ENCODE results near the gene NUBPL. TPM values are rescaled to one million over a fixed set of nuclear protein-coding genes. Genes with fewer than 3 reads are reported as not detected.
"Not testable (repeated sequence)": the region's sequence is repeated elsewhere in the genome, so short reads cannot be mapped to it uniquely, and the experiment has no call there.

The NUBPL gene
- total RNA-seq, 1 donor: 10.5 TPM

DNA sequence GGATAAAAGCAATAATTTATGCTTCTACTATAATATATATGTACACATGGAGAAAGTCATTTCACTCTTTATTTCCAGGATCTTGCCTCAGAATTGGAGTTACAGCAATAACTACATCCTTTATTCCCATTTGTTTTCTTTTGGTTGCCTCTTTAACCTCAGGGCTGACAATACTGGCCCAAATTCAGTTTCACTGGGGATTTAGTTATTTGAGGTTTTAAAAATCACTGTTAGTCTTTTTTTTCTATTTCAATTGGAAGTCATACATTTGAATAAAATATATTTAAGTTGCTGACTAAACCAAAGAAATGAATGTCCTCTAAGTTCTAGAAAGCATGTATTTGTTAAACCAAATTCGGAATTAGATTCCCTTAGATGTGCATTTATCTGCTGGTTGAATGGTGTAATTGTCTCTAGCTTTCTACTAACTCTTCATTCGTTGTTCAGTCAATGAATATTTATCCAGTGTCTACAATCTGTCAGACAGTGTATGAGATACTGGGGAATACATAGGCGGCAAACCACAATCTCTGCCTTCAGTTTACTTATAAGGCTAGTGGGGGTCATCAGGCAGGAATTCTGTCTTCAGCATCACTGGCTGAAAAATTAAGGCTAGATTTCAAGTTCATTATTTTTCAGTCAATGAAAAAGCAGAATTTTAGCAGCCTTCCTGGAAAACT lies 325.1 kb downstream of the NUBPL start:
- TF ChIP-seq, protein P1, sequence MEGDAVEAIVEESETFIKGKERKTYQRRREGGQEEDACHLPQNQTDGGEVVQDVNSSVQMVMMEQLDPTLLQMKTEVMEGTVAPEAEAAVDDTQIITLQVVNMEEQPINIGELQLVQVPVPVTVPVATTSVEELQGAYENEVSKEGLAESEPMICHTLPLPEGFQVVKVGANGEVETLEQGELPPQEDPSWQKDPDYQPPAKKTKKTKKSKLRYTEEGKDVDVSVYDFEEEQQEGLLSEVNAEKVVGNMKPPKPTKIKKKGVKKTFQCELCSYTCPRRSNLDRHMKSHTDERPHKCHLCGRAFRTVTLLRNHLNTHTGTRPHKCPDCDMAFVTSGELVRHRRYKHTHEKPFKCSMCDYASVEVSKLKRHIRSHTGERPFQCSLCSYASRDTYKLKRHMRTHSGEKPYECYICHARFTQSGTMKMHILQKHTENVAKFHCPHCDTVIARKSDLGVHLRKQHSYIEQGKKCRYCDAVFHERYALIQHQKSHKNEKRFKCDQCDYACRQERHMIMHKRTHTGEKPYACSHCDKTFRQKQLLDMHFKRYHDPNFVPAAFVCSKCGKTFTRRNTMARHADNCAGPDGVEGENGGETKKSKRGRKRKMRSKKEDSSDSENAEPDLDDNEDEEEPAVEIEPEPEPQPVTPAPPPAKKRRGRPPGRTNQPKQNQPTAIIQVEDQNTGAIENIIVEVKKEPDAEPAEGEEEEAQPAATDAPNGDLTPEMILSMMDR (IDR thresholded peaks at IDR 0.05; ENCODE audit: insufficient read depth, low read length): no peak
- H3K4me3 ChIP-seq (ENCODE audit: low read depth, low read length): no peak overlapping the region
- DNase-seq (ENCODE audit: low read depth): peak; percentile 17

DNA sequence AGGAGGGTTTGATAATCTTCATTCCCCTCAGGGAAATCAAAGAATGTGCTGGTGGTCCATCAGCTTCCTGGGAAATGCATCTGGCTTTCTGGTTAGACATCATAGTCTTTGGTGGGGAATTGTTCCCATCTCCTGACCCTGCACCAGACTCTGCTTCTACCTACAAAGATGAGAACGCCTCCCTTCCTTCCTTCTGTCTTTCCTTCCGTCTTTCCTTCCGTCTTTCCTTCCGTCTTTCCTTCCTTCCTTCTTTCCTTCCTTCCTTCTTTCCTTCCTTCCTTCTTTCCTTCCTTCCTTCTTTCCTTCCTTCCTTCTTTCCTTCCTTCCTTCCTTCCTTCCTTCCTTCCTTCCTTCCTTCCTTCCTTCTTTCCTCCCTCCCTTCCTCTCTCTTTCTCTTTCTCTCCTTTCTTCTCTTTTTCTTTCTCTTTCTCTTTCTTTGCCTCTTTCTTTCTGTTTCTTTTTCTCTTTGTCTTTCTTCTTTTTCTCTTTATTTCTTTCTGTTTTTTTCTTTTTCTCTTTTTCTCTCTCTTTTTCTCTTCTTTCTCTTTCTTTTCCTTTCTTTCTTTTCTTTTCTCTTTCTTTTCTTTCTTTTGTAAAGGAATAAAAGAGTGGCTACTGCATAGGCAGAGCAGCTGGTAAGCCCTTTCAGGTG lies 326.9 kb downstream of the NUBPL start:
- DNase-seq (ENCODE audit: low read depth): no peak
- no peak overlapping the region for H3K4me3 ChIP-seq (ENCODE audit: low read depth, low read length)
- TF ChIP-seq, protein P1 (IDR thresholded peaks at IDR 0.05; ENCODE audit: insufficient read depth, low read length): no peak

DNA sequence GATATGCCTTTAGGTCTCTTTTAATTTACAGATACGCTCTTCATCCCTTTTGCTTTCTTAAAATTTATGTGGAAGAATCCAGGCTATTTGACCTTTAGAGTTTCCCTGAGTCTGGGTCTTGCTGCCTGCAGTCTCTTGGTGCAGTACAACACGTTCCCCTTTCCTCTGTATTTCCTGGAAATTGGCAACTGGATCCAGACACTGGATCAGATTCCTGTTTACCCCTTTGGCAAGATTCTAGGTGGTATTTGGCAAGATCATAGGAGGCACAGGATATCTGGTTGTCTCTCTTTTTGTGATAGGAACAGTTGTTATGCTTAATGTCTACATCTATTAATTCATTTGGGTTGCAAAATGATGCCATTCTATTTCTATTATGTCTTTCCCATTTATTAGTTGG lies 328.1 kb downstream of the NUBPL start:
- no peak for DNase-seq (ENCODE audit: low read depth)
- H3K4me3 ChIP-seq (ENCODE audit: low read depth, low read length): no peak overlapping the region
- TF ChIP-seq, protein P1 (IDR thresholded peaks at IDR 0.05; ENCODE audit: insufficient read depth, low read length): no peak

DNA sequence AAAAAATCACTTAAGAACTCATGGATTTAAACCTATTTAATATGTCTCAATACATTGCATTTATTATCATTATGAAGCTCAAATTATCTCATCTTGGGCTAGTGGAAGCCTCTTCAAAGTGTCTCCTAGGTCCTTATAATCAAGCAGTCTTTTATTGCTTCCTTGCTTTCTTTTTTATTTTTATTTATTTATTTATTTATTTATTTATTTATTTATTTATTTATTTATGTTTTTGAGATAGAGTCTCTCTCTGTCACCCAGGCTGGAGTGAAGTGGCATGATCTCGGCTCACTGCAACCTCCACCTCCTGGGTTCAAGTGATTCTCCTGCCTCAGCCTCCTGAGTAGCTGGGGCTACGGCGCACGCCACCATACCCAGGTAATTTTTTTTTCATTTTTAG lies 329.0 kb downstream of the NUBPL start:
- not testable (repeated sequence) for H3K4me3 ChIP-seq (ENCODE audit: low read depth, low read length); DNase-seq (ENCODE audit: low read depth)

DNA sequence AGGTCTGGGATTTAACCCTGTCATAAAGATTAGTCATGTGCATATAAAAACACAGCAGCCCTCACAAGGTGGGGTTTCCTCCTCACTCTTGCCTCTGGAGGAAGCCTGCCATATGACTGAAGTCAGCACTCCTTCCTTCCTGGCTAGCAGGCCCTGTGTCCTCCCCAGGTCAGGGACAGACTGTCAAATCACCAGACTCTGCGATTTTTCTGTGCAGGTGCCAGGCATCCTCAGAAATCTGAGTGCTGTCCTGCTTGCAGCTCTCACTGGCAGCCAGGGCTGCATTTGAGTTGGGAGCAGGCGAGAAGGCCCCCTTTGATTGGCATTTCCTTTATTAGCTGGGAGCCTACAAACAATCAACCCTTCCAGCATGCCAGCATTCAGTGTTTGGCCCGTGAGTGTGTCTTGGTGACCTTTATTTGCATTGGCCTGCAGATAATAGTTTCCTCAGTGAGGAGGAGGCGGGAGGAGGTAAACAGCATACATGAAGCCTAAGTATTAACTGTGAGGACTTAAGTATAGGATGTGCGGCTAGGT lies 332.1 kb downstream of the NUBPL start:
- TF ChIP-seq, protein P1 (IDR thresholded peaks at IDR 0.05; ENCODE audit: insufficient read depth, low read length): no peak
- no peak overlapping the region for H3K4me3 ChIP-seq (ENCODE audit: low read depth, low read length)
- DNase-seq (ENCODE audit: low read depth): no peak

DNA sequence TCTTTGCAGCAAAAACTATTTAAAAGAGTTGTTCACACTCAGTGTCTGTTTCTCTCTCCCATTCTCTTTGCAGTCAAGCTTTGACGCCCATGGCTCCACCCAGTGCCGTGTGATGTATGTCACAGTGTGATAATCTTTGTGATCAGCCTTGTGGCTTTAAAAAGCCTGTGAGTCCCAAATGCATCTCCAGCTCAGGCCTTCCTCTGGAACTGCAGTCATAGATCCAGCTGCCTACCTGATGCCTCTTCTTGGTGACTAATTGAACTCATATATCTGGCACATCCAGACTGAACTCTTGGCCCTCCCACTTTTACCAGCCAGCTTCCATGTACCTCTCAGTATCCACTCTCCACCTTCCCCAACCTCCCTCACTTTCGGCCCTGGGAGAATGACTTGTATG lies 333.1 kb downstream of the NUBPL start:
- no peak overlapping the region for H3K4me3 ChIP-seq (ENCODE audit: low read depth, low read length)
- TF ChIP-seq, protein P1 (IDR thresholded peaks at IDR 0.05; ENCODE audit: insufficient read depth, low read length): no peak
- no peak for DNase-seq (ENCODE audit: low read depth)

DNA sequence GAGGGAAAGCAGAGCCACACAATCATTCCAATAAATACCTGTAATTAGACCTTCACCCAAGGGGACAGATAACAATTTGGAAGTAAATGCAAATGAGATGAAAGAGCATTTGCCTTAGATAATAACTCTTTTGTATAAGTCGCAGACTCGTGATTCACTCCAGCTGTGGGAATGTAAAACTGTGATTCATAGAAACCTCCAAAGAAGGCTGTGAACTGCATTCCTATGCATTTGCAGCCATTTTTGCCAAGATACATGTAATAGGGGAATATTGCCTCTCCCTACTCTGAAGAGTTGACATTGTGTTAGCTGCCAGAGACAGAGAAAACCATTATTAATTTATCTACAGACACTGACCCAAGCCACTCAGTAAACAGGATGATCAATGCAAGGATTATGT lies 334.0 kb downstream of the NUBPL start:
- peak; percentile 63 for DNase-seq (ENCODE audit: low read depth)
- TF ChIP-seq, protein P1 (IDR thresholded peaks at IDR 0.05; ENCODE audit: insufficient read depth, low read length): no peak

More for the DNA sequence above, 334.0 kb downstream of the NUBPL start:
- no peak overlapping the region for H3K4me3 ChIP-seq (ENCODE audit: low read depth, low read length)

Data from fibroblast of the aortic adventitia (primary cell).